ENCODE results near the gene SIGLEC8. TPM values are rescaled to one million over a fixed set of nuclear protein-coding genes. Genes with fewer than 3 reads are reported as not detected.

SIGLEC8 gene
- total RNA-seq, 2 experiments from 2014 or later: not detected

- H3K27me3 ChIP-seq (ENCODE audit: control insufficient read depth in 1 of 2, insufficient read depth in 2 of 2, low read length in 2 of 2): peaks cover 4 to 8% of the 10 kb centered on the region in 2 experiments
- no peak overlapping the region for H3K4me3 ChIP-seq (ENCODE audit: low read length)
- ChIA-PET CTCF (no interaction called here), POLR2A (no interaction called here)
- no peaks in the 10 kb centered on the region for H3K4me1 ChIP-seq (ENCODE audit: insufficient read depth, low read length)
- H3K27me3 Mint-ChIP-seq: peaks cover 17% of the 10 kb centered on the region
- no peak overlapping the region for H3K27ac ChIP-seq (ENCODE audit: low read depth in 1 of 2, low read length in 2 of 2)
- no peaks in the 10 kb centered on the region for H3K36me3 Mint-ChIP-seq (ENCODE audit: low read depth)
- H3K9me3 ChIP-seq (ENCODE audit: control insufficient read depth in 1 of 2, insufficient read depth in 1 of 2, low read length in 2 of 2): peaks cover 0 to 5% of the 10 kb centered on the region in 2 experiments
- no peak overlapping the region for H3K4me3 Mint-ChIP-seq
- H3K9me3 Mint-ChIP-seq: no peaks in the 10 kb centered on the region
- no peaks in the 10 kb centered on the region for H3K36me3 ChIP-seq (ENCODE audit: insufficient read depth, low read length)
- DNase-seq (no peak), ATAC-seq (ENCODE audit: poor library complexity) (no peak)
- no peak overlapping the region for H3K27ac Mint-ChIP-seq
- intact Hi-C loops (cut with DNase I, micrococcal nuclease): no loop called here
- H3K4me1 Mint-ChIP-seq (ENCODE audit: low read depth): no peaks in the 10 kb centered on the region
- no peak for TF ChIP-seq CTCF (IDR thresholded peaks at IDR 0.05)
Observed at GRCh38 chr19:51488491-51488890, 30.2 kb upstream of the SIGLEC8 start.

- intact Hi-C loops (cut with DNase I, micrococcal nuclease): no loop called here
- H3K9me3 ChIP-seq (ENCODE audit: control insufficient read depth in 1 of 2, insufficient read depth in 1 of 2, low read length in 2 of 2): peaks cover 0 to 5% of the 10 kb centered on the region in 2 experiments
- POLR2A ChIA-PET: no interaction called here
Observed at GRCh38 chr19:51485960-51486660, 27.9 kb upstream of the SIGLEC8 start.

DNA sequence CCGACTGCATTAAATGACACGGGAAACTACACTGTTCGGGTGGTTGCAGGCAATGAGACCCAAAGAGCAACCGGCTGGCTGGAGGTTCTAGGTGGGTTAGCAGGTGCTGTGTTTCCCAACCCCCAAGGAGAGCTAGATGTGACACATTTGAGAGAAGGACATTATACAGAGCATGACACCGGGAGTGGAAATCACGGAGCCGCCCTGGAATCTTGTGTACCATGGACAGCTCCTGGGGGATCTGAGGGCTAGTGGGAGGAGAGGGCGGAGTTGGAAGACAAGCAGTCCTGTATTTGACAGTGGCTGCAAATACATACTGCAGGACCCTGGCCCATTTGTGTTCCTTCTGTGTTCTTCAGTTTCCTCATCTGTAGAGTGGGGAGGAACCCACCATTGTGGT is 22.3 kb upstream of the SIGLEC8 start:
- Mint-ChIP-seq H3K27ac (no peak overlapping the region), H3K27me3 (peaks cover 55% of the 10 kb centered on the region), H3K9me3 (no peaks in the 10 kb centered on the region), H3K4me1 (ENCODE audit: low read depth) (no peaks in the 10 kb centered on the region), H3K4me3 (no peak overlapping the region), H3K36me3 (ENCODE audit: low read depth) (no peaks in the 10 kb centered on the region)
- CTCF ChIA-PET: no interaction called here
- Histone ChIP-seq H3K4me3 (ENCODE audit: low read length) (no peak overlapping the region), H3K36me3 (ENCODE audit: insufficient read depth, low read length) (no peaks in the 10 kb centered on the region), H3K27ac (ENCODE audit: low read depth in 1 of 2, low read length in 2 of 2) (no peak overlapping the region), H3K4me1 (ENCODE audit: insufficient read depth, low read length) (no peaks in the 10 kb centered on the region), H3K9me3 (ENCODE audit: control insufficient read depth in 1 of 2, insufficient read depth in 1 of 2, low read length in 2 of 2) (no peaks in the 10 kb centered on the region), H3K27me3 (ENCODE audit: control insufficient read depth in 1 of 2, insufficient read depth in 2 of 2, low read length in 2 of 2) (peaks cover 9 to 13% of the 10 kb centered on the region in 2 experiments)
- DNase-seq (no peak), ATAC-seq (ENCODE audit: poor library complexity) (no peak)
- POLR2A ChIA-PET: no interaction called here
- intact Hi-C loops (cut with DNase I, micrococcal nuclease): no loop called here
- TF ChIP-seq CTCF (IDR thresholded peaks at IDR 0.05): no peak

More at GRCh38 chr19:51485960-51486660, 27.9 kb upstream of the SIGLEC8 start:
- Mint-ChIP-seq H3K27ac (no peak overlapping the region), H3K4me1 (ENCODE audit: low read depth) (no peaks in the 10 kb centered on the region), H3K9me3 (no peaks in the 10 kb centered on the region), H3K27me3 (peaks cover 37% of the 10 kb centered on the region), H3K4me3 (no peak overlapping the region), H3K36me3 (ENCODE audit: low read depth) (no peaks in the 10 kb centered on the region)
- no peaks in the 10 kb centered on the region for H3K4me1 ChIP-seq (ENCODE audit: insufficient read depth, low read length)
- H3K36me3 ChIP-seq (ENCODE audit: insufficient read depth, low read length): no peaks in the 10 kb centered on the region
- no peak for DNase-seq
- no peak overlapping the region for H3K4me3 ChIP-seq (ENCODE audit: low read length)
- peaks cover 11 to 13% of the 10 kb centered on the region in 2 experiments for H3K27me3 ChIP-seq (ENCODE audit: control insufficient read depth in 1 of 2, insufficient read depth in 2 of 2, low read length in 2 of 2)
- H3K27ac ChIP-seq (ENCODE audit: low read depth in 1 of 2, low read length in 2 of 2): no peak overlapping the region
- TF ChIP-seq CTCF (IDR thresholded peaks at IDR 0.05): no peak
- CTCF ChIA-PET: no interaction called here
- no peak for ATAC-seq (ENCODE audit: poor library complexity)
